Stimulated activated CD8-positive, alpha-beta memory T cell treated with anti-CD3 and anti-CD28 coated beads, Interleukin-15, amount 100 ng/mL, for 24 hours (primary cell): Measurements from ENCODE around the gene ZNF568.
A peak's percentile ranks its signal among the peaks of the same experiment; 100 is the strongest.

Source experiments
- DNase-seq: peaks from one replicate; pipeline ENCODE4 v3.0.0-alpha.2; 2020; ENCODE audit warnings: low read depth

Gene ZNF568

GRCh38 chr19:36999313-36999712, 83.2 kb downstream of the ZNF568 start:
- no peak for DNase-seq

GRCh38 chr19:37007587-37008220, 91.6 kb downstream of the ZNF568 start:
- DNase-seq = peak; percentile 6

GRCh38 chr19:37009871-37010270, 93.7 kb downstream of the ZNF568 start:
- no peak for DNase-seq

- no peak for DNase-seq
Observed at GRCh38 chr19:37012093-37012745, 96.1 kb downstream of the ZNF568 start.

- DNase-seq = no peak
Observed at GRCh38 chr19:37014456-37014855, 98.3 kb downstream of the ZNF568 start.

- no peak for DNase-seq
Observed at GRCh38 chr19:37045140-37045539, 129.0 kb downstream of the ZNF568 start.
